Measurements from ENCODE around the gene TEAD1. TPM values are rescaled to one million over a fixed set of nuclear protein-coding genes. Genes with fewer than 3 reads are reported as not detected.

The TEAD1 gene
- total and polyA plus RNA-seq, 9 of the 15 experiments (the other 6 are each of a cell fraction or from before 2014, with no cell fraction given) = 1.7 to 17.7 (median 10.8) TPM

GRCh38 chr11:12810568-12810894 is 136.3 kb downstream of the TEAD1 start (continued):
- no peak for TF ChIP-seq ATF1 (CRISPR knock-in tag; IDR thresholded peaks at IDR 0.05)
- peak; percentile 46 for TF ChIP-seq ATF1 (tag; IDR thresholded peaks at IDR 0.05)
- TF ChIP-seq ARNT (IDR thresholded peaks at IDR 0.05) = no peak
- TF ChIP-seq SMAD4 (CRISPR knock-in tag; conservative IDR thresholded peaks at IDR 0.05) = no peak
- TF ChIP-seq DACH1 (IDR thresholded peaks at IDR 0.05; ENCODE audit: partially characterized antibody) = no peak
- TF ChIP-seq, protein P1, sequence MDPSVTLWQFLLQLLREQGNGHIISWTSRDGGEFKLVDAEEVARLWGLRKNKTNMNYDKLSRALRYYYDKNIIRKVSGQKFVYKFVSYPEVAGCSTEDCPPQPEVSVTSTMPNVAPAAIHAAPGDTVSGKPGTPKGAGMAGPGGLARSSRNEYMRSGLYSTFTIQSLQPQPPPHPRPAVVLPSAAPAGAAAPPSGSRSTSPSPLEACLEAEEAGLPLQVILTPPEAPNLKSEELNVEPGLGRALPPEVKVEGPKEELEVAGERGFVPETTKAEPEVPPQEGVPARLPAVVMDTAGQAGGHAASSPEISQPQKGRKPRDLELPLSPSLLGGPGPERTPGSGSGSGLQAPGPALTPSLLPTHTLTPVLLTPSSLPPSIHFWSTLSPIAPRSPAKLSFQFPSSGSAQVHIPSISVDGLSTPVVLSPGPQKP (CRISPR knock-in tag; IDR thresholded peaks at IDR 0.05) = no peak
- TF ChIP-seq THRA (IDR thresholded peaks at IDR 0.05) = no peak
- no peak for TF ChIP-seq ARID2 (IDR thresholded peaks at IDR 0.05)
- no peak for TF ChIP-seq NR2C2 (CRISPR knock-in tag; IDR thresholded peaks at IDR 0.05)
- no peak for TF ChIP-seq NR2C2 (tag; IDR thresholded peaks at IDR 0.05)
- TF ChIP-seq ZNF778 (CRISPR knock-in tag; IDR thresholded peaks at IDR 0.05) = no peak
- no peak for TF ChIP-seq SUPT5H (IDR thresholded peaks at IDR 0.05)
- no peak for TF ChIP-seq HNRNPH1 (optimal IDR thresholded peaks at IDR 0.05; ENCODE audit: low read depth, low read length)
- TF ChIP-seq KLF1 (tag; IDR thresholded peaks at IDR 0.05) = no peak
- no peak for TF ChIP-seq KDM5B (IDR thresholded peaks at IDR 0.05; ENCODE audit: insufficient replicate concordance, low read depth, low read length)
- no peak for TF ChIP-seq TCF3 (CRISPR knock-in tag; IDR thresholded peaks at IDR 0.05)
- TF ChIP-seq GABPA (tag; conservative IDR thresholded peaks at IDR 0.05; ENCODE audit: low read depth) = no peak
- TF ChIP-seq PRDM10 (IDR thresholded peaks at IDR 0.05; ENCODE audit: partially characterized antibody) = peak; percentile 10
- TF ChIP-seq ZNF165 (CRISPR knock-in tag; IDR thresholded peaks at IDR 0.05; ENCODE audit: borderline replicate concordance) = no peak
- TF ChIP-seq ZFP30 (CRISPR knock-in tag; IDR thresholded peaks at IDR 0.05; ENCODE audit: borderline replicate concordance) = no peak
- no peak for TF ChIP-seq TBP (optimal IDR thresholded peaks at IDR 0.05; ENCODE audit: low read depth, low read length)
